H1 (cell line): ENCODE data around the gene CAMKK1. TPM values are rescaled to one million over a fixed set of nuclear protein-coding genes. Genes with fewer than 3 reads are reported as not detected.

Source experiments
- CTCF ChIA-PET: fragments of 300-600 bp; sonication (Branson Sonifier 250); formaldehyde crosslinking; loops from one replicate; lab custom pipeline; 2021; ENCODE audit not compliant: partially characterized antibody; lab: Charles Lee
- POLR2A ChIA-PET: fragments of 300-600 bp; sonication (Branson Sonifier 250); formaldehyde crosslinking; loops from one replicate; lab custom pipeline; 2021; ENCODE audit warnings: inconsistent platforms; ENCODE audit not compliant: partially characterized antibody; lab: Charles Lee
- DNase-seq, 2 experiments: peaks; one replicate each; pipeline versions ENCODE4 v3.0.0 to v3.0.0-alpha.2; 2010 to 2022; ENCODE audit warnings: low spot score in 2 of 2, low read depth in 1 of 2, mixed read lengths in 1 of 2
- FAIRE-seq: peaks from 2 replicates; lab custom pipeline; 2011; peaks lifted over from hg19 to GRCh38; lab: Jason Lieb, UNC
- H2AFZ ChIP-seq: 2 replicates; pipeline ENCODE4 v1.8.1; 2012; ENCODE audit warnings: low read length, inconsistent platforms
- H2AK5ac ChIP-seq: 2 replicates; pipeline ENCODE4 v1.6.1; 2013; ENCODE audit warnings: low read depth, low read length
- H2BK120ac ChIP-seq: replicated peaks from 2 replicates; pipeline ENCODE3; 2013; ENCODE audit warnings: low read depth, low read length, inconsistent platforms
- H2BK12ac ChIP-seq: 2 replicates; pipeline ENCODE4 v1.6.1; 2013; ENCODE audit warnings: low read depth, low read length
- H2BK15ac ChIP-seq: 2 replicates; pipeline ENCODE4 v1.6.1; 2013; ENCODE audit warnings: low read length
- H2BK20ac ChIP-seq: 2 replicates; pipeline ENCODE4 v1.6.1; 2013; ENCODE audit warnings: low read length
- H2BK5ac ChIP-seq: 2 replicates; pipeline ENCODE4 v1.6.1; 2013; ENCODE audit warnings: low read depth, low read length
- H3K14ac ChIP-seq: 2 replicates; pipeline ENCODE4 v1.6.1; 2013; ENCODE audit warnings: inconsistent platforms; ENCODE audit not compliant: insufficient read length
- H3K18ac ChIP-seq: 2 replicates; pipeline ENCODE4 v1.6.1; 2013; ENCODE audit warnings: low read length; ENCODE audit errors: extremely low read depth
- H3K23ac ChIP-seq: 2 replicates; pipeline ENCODE4 v1.6.1; 2013; ENCODE audit warnings: inconsistent platforms; ENCODE audit not compliant: insufficient read length
- H3K23me2 ChIP-seq: 2 replicates; pipeline ENCODE4 v1.6.1; 2013; ENCODE audit warnings: low read depth, low read length
- H3K27ac ChIP-seq: 2 replicates; pipeline ENCODE4 v1.6.1; 2011; ENCODE audit warnings: low read depth, low read length, inconsistent platforms
- H3K27me3 ChIP-seq, 4 experiments: replicated peaks in 1 of 4; 1 replicate in 1 of 4; 2 replicates in 3 of 4; pipeline versions ENCODE4 v1.6.1 to v1.8.1; 2011 to 2013; ENCODE audit warnings: low read length in 3 of 4, mild to moderate bottlenecking in 3 of 4, inconsistent platforms in 2 of 4, mixed read lengths in 2 of 4, moderate library complexity in 1 of 4; ENCODE audit not compliant: control insufficient read depth in 3 of 4, insufficient read depth in 3 of 4; ENCODE audit errors: extremely low read depth in 1 of 4
- H3K36me3 ChIP-seq, 4 experiments: 2 replicates each; pipeline versions ENCODE4 v1.6.1 to v1.8.1; 2011 to 2013; ENCODE audit warnings: mild to moderate bottlenecking in 4 of 4, low read length in 3 of 4, moderate library complexity in 2 of 4, control low read depth in 1 of 4, inconsistent platforms in 1 of 4; ENCODE audit not compliant: insufficient read depth in 4 of 4, control insufficient read depth in 2 of 4
- H3K4ac ChIP-seq: replicated peaks from 2 replicates; pipeline ENCODE3; 2013; ENCODE audit warnings: low read length, low read depth, mixed read lengths, inconsistent platforms; ENCODE audit not compliant: insufficient read length
- H3K4me1 ChIP-seq, 4 experiments: replicated peaks in 1 of 4; 1 replicate in 1 of 4; 2 replicates in 3 of 4; pipeline versions ENCODE4 v1.6.1 to v1.8.1; 2011 to 2013; ENCODE audit warnings: low read length in 3 of 4, inconsistent platforms in 2 of 4, mixed read lengths in 1 of 4; ENCODE audit not compliant: insufficient read depth in 4 of 4, control insufficient read depth in 3 of 4
- H3K4me2 ChIP-seq, 2 experiments: 2 replicates each; pipeline versions ENCODE4 v1.6.1 to v1.8.1; 2011 to 2013; ENCODE audit warnings: low read depth in 2 of 2, low read length in 2 of 2, control low read depth in 1 of 2, inconsistent platforms in 1 of 2, mild to moderate bottlenecking in 1 of 2; ENCODE audit not compliant: insufficient read depth in 1 of 2
- H3K4me3 ChIP-seq, 4 experiments: fragments of 200-600, 300-600 bp in 1 of 4; sonication (generic), shearing (Covaris generic), sonication (Bioruptor Twin) in 1 of 4; 2 replicates each; pipeline versions ENCODE4 v1.5.1 to v1.8.1; 2011 to 2016; ENCODE audit warnings: low read length in 4 of 4, low read depth in 3 of 4, control low read depth in 2 of 4, inconsistent platforms in 2 of 4, mild to moderate bottlenecking in 2 of 4, mixed read lengths in 1 of 4, moderate library complexity in 1 of 4; ENCODE audit not compliant: insufficient read depth in 2 of 4; ENCODE audit errors: extremely low read depth in 1 of 4
- H3K56ac ChIP-seq: replicated peaks from 2 replicates; pipeline ENCODE3; 2013; ENCODE audit warnings: low read depth, mild to moderate bottlenecking, mixed read lengths, low read length, inconsistent platforms; ENCODE audit not compliant: insufficient read length
- H3K79me1 ChIP-seq: 2 replicates; pipeline ENCODE4 v1.6.1; 2013; ENCODE audit warnings: low read depth, low read length, control low read depth
- H3K79me2 ChIP-seq, 2 experiments: 2 replicates each; pipeline versions ENCODE4 v1.6.1 to v1.8.1; 2012 to 2013; ENCODE audit warnings: low read length in 2 of 2, mild to moderate bottlenecking in 2 of 2, inconsistent platforms in 1 of 2; ENCODE audit not compliant: insufficient read depth in 2 of 2, control insufficient read depth in 1 of 2
- H3K9ac ChIP-seq, 4 experiments: replicated peaks in 1 of 4; 1 replicate in 1 of 4; 2 replicates in 3 of 4; pipeline versions ENCODE4 v1.6.1 to v1.8.1; 2011 to 2013; ENCODE audit warnings: low read depth in 3 of 4, low read length in 3 of 4, control low read depth in 2 of 4, mild to moderate bottlenecking in 2 of 4, moderate library complexity in 2 of 4, inconsistent platforms in 1 of 4; ENCODE audit errors: extremely low read depth in 1 of 4
- H3K9me3 ChIP-seq, 2 experiments: 2 replicates each; pipeline versions ENCODE4 v1.6.1 to v1.8.1; 2012 to 2013; ENCODE audit warnings: mild to moderate bottlenecking in 2 of 2, moderate library complexity in 2 of 2, control low read depth in 1 of 2, inconsistent platforms in 1 of 2, low read depth in 1 of 2, low read length in 1 of 2, mixed read lengths in 1 of 2; ENCODE audit not compliant: insufficient read depth in 2 of 2
- H4K20me1 ChIP-seq, 2 experiments: replicated peaks in 1 of 2; 2 replicates each; pipeline versions ENCODE3 to v1.8.1; 2011 to 2013; ENCODE audit warnings: inconsistent platforms in 2 of 2, low read length in 2 of 2, mild to moderate bottlenecking in 1 of 2; ENCODE audit not compliant: insufficient read depth in 2 of 2, control insufficient read depth in 1 of 2
- H4K5ac ChIP-seq: 2 replicates; pipeline ENCODE4 v1.6.1; 2013; ENCODE audit warnings: low read length, low read depth, mixed read lengths, inconsistent platforms; ENCODE audit not compliant: insufficient read length
- H4K8ac ChIP-seq: 2 replicates; pipeline ENCODE4 v1.8.0; 2013; ENCODE audit warnings: mild to moderate bottlenecking, moderate library complexity, low read length, inconsistent platforms; ENCODE audit not compliant: insufficient read depth; ENCODE audit errors: extremely low read depth
- H4K91ac ChIP-seq: replicated peaks from 2 replicates; pipeline ENCODE3; 2013; ENCODE audit warnings: low read length, mixed read lengths, inconsistent platforms; ENCODE audit not compliant: insufficient read length
- WGBS, 2 experiments: shearing (Covaris generic) in 1 of 2; methylation state at CpG; one replicate each; pipeline versions ENCODE4 v1.1.6 to v1.1.7; 2013 to 2015; ENCODE audit warnings: low lambda C conversion rate in 2 of 2, mixed read lengths in 2 of 2, inconsistent platforms in 1 of 2, low coverage in 1 of 2, missing lambda C conversion rate in 1 of 2; ENCODE audit not compliant: insufficient replicate concordance in 2 of 2, insufficient coverage in 1 of 2, insufficient read length in 1 of 2; ENCODE audit errors: extremely low coverage in 1 of 2, missing lambda C conversion rate in 1 of 2; 5-methylcytosine and 5-hydroxymethylcytosine counted together
- polyA plus RNA-seq, 7 experiments: library from polyadenylated mRNA; depleted of rRNA in 3 of 7; stranded (reverse) in 5 of 7; unstranded in 2 of 7; fragments of >200 nt in 5 of 7; fragments of 200-250 nt in 2 of 7; gene quantifications; 1 replicate in 5 of 7; 2 replicates in 1 of 7; 4 replicates in 1 of 7; pipeline versions ENCODE4 v1.2.1 to v1.2.3, GENCODE V29; 2011 to 2013; ENCODE audit warnings: missing spikeins in 2 of 7, mixed read lengths in 2 of 7
- total RNA-seq: library from RNA; stranded (reverse); fragmentation: NEBNext Ultra II Directional; extraction: Animal tissue kit (Norgen Biotek cat#: 25700); gene quantifications from 2 replicates; pipeline ENCODE4 v1.2.1, GENCODE V29; 2021

The CAMKK1 gene
- total and polyA plus RNA-seq, 2 of the 8 experiments (the other 6 are each of a cell fraction or from before 2014, with no cell fraction given), result 7.1 to 7.6 TPM

GRCh38 chr17:3892095-3892998 is 506 bp downstream of the CAMKK1 start:
- Histone ChIP-seq H4K8ac (no peak overlapping the region), H2BK12ac (peak overlapping the region; percentile 95; the same call in 1 of the 2 replicates), H2BK5ac (peak overlapping the region; percentile 81; the same call in 1 of the 2 replicates), H3K27me3 (peaks cover 0 to 6% (median 1%) of the 10 kb centered on the region in 4 experiments; a peak in 3 of 7 replicates), H3K18ac (peak overlapping the region; percentile 83), H3K23ac (no peak overlapping the region), H2BK15ac (peak overlapping the region; percentile 99; the same call in 1 of the 2 replicates), H3K9me3 (no peaks in the 10 kb centered on the region), H3K23me2 (peaks cover 15% of the 10 kb centered on the region; the same call in 1 of the 2 replicates), H2BK20ac (no peak overlapping the region; the same call in 1 of the 2 replicates), H3K4me1 (peaks cover 6 to 34% (median 24%) of the 10 kb centered on the region in 4 experiments), H2BK120ac (no peak overlapping the region), H2AK5ac (no peak overlapping the region), H3K4me2 (peak overlapping the region; percentile 77 to 90), H4K91ac (peak overlapping the region; percentile 44), H4K5ac (no peak overlapping the region), H2AFZ (no peak overlapping the region), H3K56ac (peak overlapping the region; percentile 14), H3K9ac (peak overlapping the region in 3 of 4 experiments; percentile 42 to 64 (median 52); a peak in 4 of 7 replicates), H4K20me1 (peaks cover 3 to 8% of the 10 kb centered on the region in 2 experiments), H3K27ac (no peak overlapping the region), H3K79me2 (no peaks in the 10 kb centered on the region; a peak in 1 of 4 replicates), H3K36me3 (no peaks in the 10 kb centered on the region), H3K14ac (no peak overlapping the region), H3K4me3 (peak overlapping the region; percentile 52 to 82 (median 63)), H3K4ac (no peak overlapping the region), H3K79me1 (peaks cover 4% of the 10 kb centered on the region; the same call in 1 of the 2 replicates)
- peak in 1 of 2 experiments; percentile 77 for DNase-seq
- no peak for FAIRE-seq
- ChIA-PET CTCF (interaction anchor here (1.2 to 3.8 kb wide), 4 partner anchors 9 to 48 kb away, joined by 4 to 17 read pairs (median 8); partner anchors contain the start of gene NCBP3), POLR2A (interaction anchor here (0.6 to 3.5 kb wide), 5 partner anchors 11 to 204 kb away, joined by 3 to 22 read pairs (median 3); no protein-coding TSS in a partner anchor)
- 1% methylated on average over 22 of the region's 96 CpGs; no CpG with 5 or more reads in 1 of the 2 experiments for WGBS, 2 experiments
